Prostate gland (tissue), 2 donors: ENCODE measurements around the gene KLF16.

ENCODE experiments used
- POLR2A ChIP-seq: fragments of 450-650 bp; IDR thresholded peaks from one replicate; pipeline ENCODE4 v1.6.1; 2016; ENCODE audit warnings: antibody characterized with exemption, mild to moderate bottlenecking
- POLR2AphosphoS5 ChIP-seq: sonication (generic); formaldehyde crosslinking; IDR thresholded peaks from one replicate; pipeline ENCODE4 v1.6.1; 2017; ENCODE audit warnings: antibody characterized with exemption
- TF ChIP-seq, protein P1 (sequence below), 4 experiments: fragments of 200-600 bp in 2 of 4; fragments of 450-650 bp in 2 of 4; sonication (generic) in 2 of 4; IDR thresholded peaks; 1 replicate in 3 of 4; 2 replicates in 1 of 4; pipeline ENCODE4 v1.5.1; 2016 to 2019; ENCODE audit warnings: antibody characterized with exemption in 4 of 4, mild to moderate bottlenecking in 2 of 4, moderate library complexity in 2 of 4

DNA sequence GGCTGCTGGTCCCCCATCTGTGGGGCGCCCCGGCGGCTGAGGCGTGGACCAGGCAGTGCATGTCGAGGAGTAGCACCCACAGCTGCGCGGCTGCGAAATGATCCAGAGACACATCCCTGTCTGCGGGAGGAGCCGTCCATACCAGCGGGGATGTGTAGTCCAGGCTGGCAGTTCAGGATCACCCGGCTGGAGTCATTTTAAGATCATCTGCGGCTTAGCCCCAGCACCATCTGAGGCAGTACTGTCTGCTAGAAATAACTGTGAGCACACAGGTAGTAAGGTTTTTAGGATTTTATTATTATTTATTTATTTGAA, 44.9 kb upstream of the KLF16 start:
- TF ChIP-seq POLR2A (no peak), POLR2AphosphoS5 (no peak)
- TF ChIP-seq, protein P1, sequence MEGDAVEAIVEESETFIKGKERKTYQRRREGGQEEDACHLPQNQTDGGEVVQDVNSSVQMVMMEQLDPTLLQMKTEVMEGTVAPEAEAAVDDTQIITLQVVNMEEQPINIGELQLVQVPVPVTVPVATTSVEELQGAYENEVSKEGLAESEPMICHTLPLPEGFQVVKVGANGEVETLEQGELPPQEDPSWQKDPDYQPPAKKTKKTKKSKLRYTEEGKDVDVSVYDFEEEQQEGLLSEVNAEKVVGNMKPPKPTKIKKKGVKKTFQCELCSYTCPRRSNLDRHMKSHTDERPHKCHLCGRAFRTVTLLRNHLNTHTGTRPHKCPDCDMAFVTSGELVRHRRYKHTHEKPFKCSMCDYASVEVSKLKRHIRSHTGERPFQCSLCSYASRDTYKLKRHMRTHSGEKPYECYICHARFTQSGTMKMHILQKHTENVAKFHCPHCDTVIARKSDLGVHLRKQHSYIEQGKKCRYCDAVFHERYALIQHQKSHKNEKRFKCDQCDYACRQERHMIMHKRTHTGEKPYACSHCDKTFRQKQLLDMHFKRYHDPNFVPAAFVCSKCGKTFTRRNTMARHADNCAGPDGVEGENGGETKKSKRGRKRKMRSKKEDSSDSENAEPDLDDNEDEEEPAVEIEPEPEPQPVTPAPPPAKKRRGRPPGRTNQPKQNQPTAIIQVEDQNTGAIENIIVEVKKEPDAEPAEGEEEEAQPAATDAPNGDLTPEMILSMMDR (IDR thresholded peaks at IDR 0.05): no peak
